Measurements from ENCODE around the gene VSIG10L2. TPM values are rescaled to one million over a fixed set of nuclear protein-coding genes. Genes with fewer than 3 reads are reported as not detected.

The VSIG10L2 gene
- total RNA-seq, 1 donor from 2014 or later = not detected

DNA sequence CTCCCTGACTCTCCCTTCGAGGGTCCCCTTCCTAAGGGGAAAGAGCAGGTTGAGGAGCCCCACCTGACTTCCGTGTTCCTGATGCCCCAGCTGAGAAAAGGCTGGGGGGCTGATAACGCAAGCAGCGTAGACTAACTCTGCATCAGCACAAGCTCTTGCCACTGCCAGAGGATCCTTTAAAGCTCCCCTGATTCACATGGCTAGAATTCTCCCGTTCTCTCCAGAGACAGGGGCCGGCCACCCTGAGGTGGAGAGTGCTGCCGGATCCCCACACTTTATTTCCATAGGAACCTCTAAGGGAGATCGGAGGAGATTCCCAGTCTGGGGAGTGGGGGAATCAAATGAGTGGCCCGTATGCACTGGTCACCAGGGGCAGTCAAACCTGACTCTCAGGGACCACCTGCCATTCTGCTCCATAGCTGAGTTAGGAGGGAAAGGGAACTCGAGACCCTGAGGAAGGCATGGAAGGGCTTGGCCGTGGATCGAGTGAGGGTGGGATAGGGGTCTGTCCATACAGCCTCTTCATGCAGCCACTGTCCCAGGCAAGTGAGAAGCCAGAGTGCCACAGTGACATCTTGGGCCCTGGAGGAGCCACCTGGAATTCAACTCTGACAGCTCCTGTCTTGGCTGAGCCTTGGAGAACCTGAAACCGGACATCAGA, 1.4 kb upstream of the VSIG10L2 start:
- Mint-ChIP-seq H3K4me1 (ENCODE audit: low read depth, unreplicated experiment) (no peaks in the 10 kb centered on the region), H3K36me3 (ENCODE audit: low read depth, unreplicated experiment) (no peaks in the 10 kb centered on the region), H3K4me3 (ENCODE audit: unreplicated experiment) (no peak overlapping the region), H3K9me3 (ENCODE audit: unreplicated experiment) (no peaks in the 10 kb centered on the region), H3K27me3 (ENCODE audit: low read depth, unreplicated experiment) (peaks cover 23% of the 10 kb centered on the region), H3K27ac (ENCODE audit: unreplicated experiment) (no peak overlapping the region)
- Histone ChIP-seq H3K4me3 (ENCODE audit: insufficient read depth, low read depth, low read length) (no peak overlapping the region), H3K9me3 (ENCODE audit: insufficient read depth, low read depth, low read length) (no peaks in the 10 kb centered on the region), H3K4me2 (ENCODE audit: low read length) (no peak overlapping the region), H3K36me3 (ENCODE audit: insufficient read depth, low read length) (no peaks in the 10 kb centered on the region), H3K9ac (ENCODE audit: low read length) (no peak overlapping the region), H3K4me1 (ENCODE audit: insufficient read depth, low read length) (no peaks in the 10 kb centered on the region), H4K20me1 (ENCODE audit: insufficient read depth, low read length) (no peaks in the 10 kb centered on the region), H3K27ac (ENCODE audit: low read depth, low read length) (no peak overlapping the region), H3K27me3 (ENCODE audit: insufficient read depth, low read length) (peaks cover 2% of the 10 kb centered on the region), H3K79me2 (ENCODE audit: insufficient read depth, low read length) (no peaks in the 10 kb centered on the region), H2AFZ (ENCODE audit: low read depth, low read length) (no peak overlapping the region)
- no peak for TF ChIP-seq EZH2 (IDR thresholded peaks at IDR 0.05; ENCODE audit: insufficient read depth, low read length)
- TF ChIP-seq, protein P1, sequence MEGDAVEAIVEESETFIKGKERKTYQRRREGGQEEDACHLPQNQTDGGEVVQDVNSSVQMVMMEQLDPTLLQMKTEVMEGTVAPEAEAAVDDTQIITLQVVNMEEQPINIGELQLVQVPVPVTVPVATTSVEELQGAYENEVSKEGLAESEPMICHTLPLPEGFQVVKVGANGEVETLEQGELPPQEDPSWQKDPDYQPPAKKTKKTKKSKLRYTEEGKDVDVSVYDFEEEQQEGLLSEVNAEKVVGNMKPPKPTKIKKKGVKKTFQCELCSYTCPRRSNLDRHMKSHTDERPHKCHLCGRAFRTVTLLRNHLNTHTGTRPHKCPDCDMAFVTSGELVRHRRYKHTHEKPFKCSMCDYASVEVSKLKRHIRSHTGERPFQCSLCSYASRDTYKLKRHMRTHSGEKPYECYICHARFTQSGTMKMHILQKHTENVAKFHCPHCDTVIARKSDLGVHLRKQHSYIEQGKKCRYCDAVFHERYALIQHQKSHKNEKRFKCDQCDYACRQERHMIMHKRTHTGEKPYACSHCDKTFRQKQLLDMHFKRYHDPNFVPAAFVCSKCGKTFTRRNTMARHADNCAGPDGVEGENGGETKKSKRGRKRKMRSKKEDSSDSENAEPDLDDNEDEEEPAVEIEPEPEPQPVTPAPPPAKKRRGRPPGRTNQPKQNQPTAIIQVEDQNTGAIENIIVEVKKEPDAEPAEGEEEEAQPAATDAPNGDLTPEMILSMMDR (IDR thresholded peaks at IDR 0.05; ENCODE audit: insufficient read depth, low read depth, low read length) = no peak
- DNase-seq (ENCODE audit: low read depth) (no peak), FAIRE-seq (no peak)

DNA sequence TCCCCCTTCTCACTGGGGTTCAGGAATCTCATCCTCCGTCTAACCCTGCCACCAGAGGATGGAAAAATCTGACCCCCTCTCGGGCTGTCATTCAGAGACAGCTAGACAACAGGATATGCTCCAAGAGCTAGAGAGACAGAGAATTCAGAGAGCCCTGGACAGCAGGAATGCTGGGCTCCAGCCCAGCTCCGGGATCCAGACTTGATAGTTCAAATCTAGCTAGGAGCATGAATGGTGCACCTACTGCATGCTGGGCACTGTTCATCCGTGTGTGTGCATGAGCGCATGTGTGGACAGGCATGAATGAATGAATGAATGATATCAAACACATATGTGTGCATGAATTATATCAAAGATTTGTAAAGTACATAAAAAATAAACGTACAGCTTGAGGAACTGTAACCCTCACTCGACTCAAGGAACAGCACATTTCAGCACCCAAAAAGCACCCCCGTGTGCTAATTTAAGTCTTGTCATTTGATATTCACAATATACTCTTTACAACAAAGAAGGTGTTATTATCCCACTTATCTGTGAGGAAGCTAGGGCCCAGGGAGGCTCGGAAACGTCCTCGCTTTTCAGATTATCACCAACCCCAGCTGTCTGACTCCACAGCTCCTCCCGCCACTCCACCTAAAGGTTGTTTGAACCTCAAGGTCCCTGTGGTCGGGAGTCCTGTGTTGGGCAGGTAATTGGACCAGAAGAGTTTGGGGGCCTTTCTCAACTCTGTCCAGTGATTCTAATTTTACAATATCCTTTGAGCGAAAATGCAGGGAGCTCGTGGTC, 640 bp upstream of the VSIG10L2 start:
- Histone ChIP-seq H3K4me3 (ENCODE audit: insufficient read depth, low read depth, low read length) (no peak overlapping the region), H3K79me2 (ENCODE audit: insufficient read depth, low read length) (no peaks in the 10 kb centered on the region), H4K20me1 (ENCODE audit: insufficient read depth, low read length) (no peaks in the 10 kb centered on the region), H3K36me3 (ENCODE audit: insufficient read depth, low read length) (no peaks in the 10 kb centered on the region), H2AFZ (ENCODE audit: low read depth, low read length) (no peak overlapping the region), H3K9me3 (ENCODE audit: insufficient read depth, low read depth, low read length) (no peaks in the 10 kb centered on the region), H3K27ac (ENCODE audit: low read depth, low read length) (no peak overlapping the region), H3K27me3 (ENCODE audit: insufficient read depth, low read length) (peaks cover 2% of the 10 kb centered on the region), H3K9ac (ENCODE audit: low read length) (no peak overlapping the region), H3K4me1 (ENCODE audit: insufficient read depth, low read length) (no peaks in the 10 kb centered on the region), H3K4me2 (ENCODE audit: low read length) (no peak overlapping the region)
- TF ChIP-seq, protein P1 (IDR thresholded peaks at IDR 0.05; ENCODE audit: insufficient read depth, low read depth, low read length) = no peak
- TF ChIP-seq EZH2 (IDR thresholded peaks at IDR 0.05; ENCODE audit: insufficient read depth, low read length) = no peak
- Mint-ChIP-seq H3K9me3 (ENCODE audit: unreplicated experiment) (no peaks in the 10 kb centered on the region), H3K27me3 (ENCODE audit: low read depth, unreplicated experiment) (peaks cover 22% of the 10 kb centered on the region), H3K4me3 (ENCODE audit: unreplicated experiment) (no peak overlapping the region), H3K36me3 (ENCODE audit: low read depth, unreplicated experiment) (no peaks in the 10 kb centered on the region), H3K4me1 (ENCODE audit: low read depth, unreplicated experiment) (no peaks in the 10 kb centered on the region), H3K27ac (ENCODE audit: unreplicated experiment) (no peak overlapping the region)
- DNase-seq (ENCODE audit: low read depth) (no peak), FAIRE-seq (no peak)

Measured in astrocyte (in vitro differentiated cells and primary cell).